ENCODE data around the gene EXD3.

Gene EXD3

GRCh38 chr9:137326445-137327065 lies 96.4 kb downstream of the EXD3 start:
- no peak for TF ChIP-seq CTCF (IDR thresholded peaks at IDR 0.05; ENCODE audit: low read length, missing control alignments)
- DNase-seq (ENCODE audit: low read depth) = no peak
- no peak overlapping the region for H3K4me3 ChIP-seq (replicated peaks; ENCODE audit: low read depth, low read length)

- no peak for DNase-seq (ENCODE audit: low read depth)
- TF ChIP-seq CTCF (IDR thresholded peaks at IDR 0.05; ENCODE audit: low read length, missing control alignments) = no peak
These were observed 97.2 kb downstream of the EXD3 start for GRCh38 chr9:137325799-137326198.

GRCh38 chr9:137325124-137325523 lies 97.8 kb downstream of the EXD3 start:
- no peak for DNase-seq (ENCODE audit: low read depth)
- no peak overlapping the region for H3K4me3 ChIP-seq (replicated peaks; ENCODE audit: low read depth, low read length)
- no peak for TF ChIP-seq CTCF (IDR thresholded peaks at IDR 0.05; ENCODE audit: low read length, missing control alignments)

More at GRCh38 chr9:137325799-137326198, 97.2 kb downstream of the EXD3 start:
- H3K4me3 ChIP-seq (replicated peaks; ENCODE audit: low read depth, low read length) = no peak overlapping the region

GRCh38 chr9:137323531-137324331 lies 99.2 kb downstream of the EXD3 start:
- TF ChIP-seq CTCF (IDR thresholded peaks at IDR 0.05; ENCODE audit: low read length, missing control alignments) = no peak
- DNase-seq (ENCODE audit: low read depth) = no peak
- H3K4me3 ChIP-seq (replicated peaks; ENCODE audit: low read depth, low read length) = no peak overlapping the region

GRCh38 chr9:137321726-137322361 lies 101.1 kb downstream of the EXD3 start:
- DNase-seq (ENCODE audit: low read depth) = no peak
- no peak overlapping the region for H3K4me3 ChIP-seq (replicated peaks; ENCODE audit: low read depth, low read length)
- no peak for TF ChIP-seq CTCF (IDR thresholded peaks at IDR 0.05; ENCODE audit: low read length, missing control alignments)

- H3K4me3 ChIP-seq (replicated peaks; ENCODE audit: low read depth, low read length) = no peak overlapping the region
- no peak for TF ChIP-seq CTCF (IDR thresholded peaks at IDR 0.05; ENCODE audit: low read length, missing control alignments)
- no peak for DNase-seq (ENCODE audit: low read depth)
These were observed 102.2 kb downstream of the EXD3 start for GRCh38 chr9:137320555-137321384.

Measured in fibroblast of pulmonary artery (primary cell).